Gastroesophageal sphincter (tissue), 4 donors: ENCODE data around the gene IPO13. TPM values are rescaled to one million over a fixed set of nuclear protein-coding genes. Genes with fewer than 3 reads are reported as not detected.

ENCODE experiments used
- ATAC-seq: fragments of 150-250 bp; one replicate; pipeline ENCODE4 v1.9.1; 2016; ENCODE audit warnings: mild to moderate bottlenecking, moderate library complexity
- H3K27ac ChIP-seq, 4 donors: fragments of 200-600 bp; sonication (generic) in 3 of 4; 1 replicate in 3 of 4; 2 replicates in 1 of 4; pipeline ENCODE4 v1.5.1; 2016 to 2019
- H3K27me3 ChIP-seq: fragments of 200-600 bp; sonication (generic); one replicate; pipeline ENCODE4 v1.5.1; 2019
- H3K36me3 ChIP-seq, 2 donors: fragments of 200-600 bp; sonication (generic); one replicate each; pipeline ENCODE4 v1.5.1; 2019; ENCODE audit warnings: control low read depth in 1 of 2
- H3K4me1 ChIP-seq, 3 donors: fragments of 200-600 bp; sonication (generic); 1 replicate in 2 of 3; 2 replicates in 1 of 3; pipeline ENCODE4 v1.5.1; 2016 to 2019; ENCODE audit warnings: control low read depth in 2 of 3
- H3K4me3 ChIP-seq, 2 donors: fragments of 200-600 bp; sonication (generic); one replicate each; pipeline ENCODE4 v1.5.1; 2019; ENCODE audit warnings: mild to moderate bottlenecking in 1 of 2, moderate library complexity in 1 of 2
- H3K9me3 ChIP-seq, 3 donors: fragments of 200-600 bp; sonication (generic); one replicate each; pipeline ENCODE4 v1.5.1; 2017 to 2019; ENCODE audit warnings: control low read depth in 2 of 3
- EP300 ChIP-seq: sonication (generic); formaldehyde crosslinking; IDR thresholded peaks from one replicate; pipeline ENCODE4 v1.6.1; 2017; ENCODE audit warnings: antibody characterized with exemption, mild to moderate bottlenecking
- POLR2A ChIP-seq, 2 donors: fragments of 450-650 bp; IDR thresholded peaks; one replicate each; pipeline ENCODE4 v1.6.1; 2017; ENCODE audit warnings: antibody characterized with exemption in 2 of 2, mild to moderate bottlenecking in 2 of 2, moderate library complexity in 1 of 2
- POLR2AphosphoS5 ChIP-seq: sonication (generic); formaldehyde crosslinking; IDR thresholded peaks from one replicate; pipeline ENCODE4 v1.6.1; 2017; ENCODE audit warnings: antibody characterized with exemption
- WGBS, 2 donors: methylation state at CpG; one replicate each; pipeline ENCODE4 v1.1.5; 2018; ENCODE audit warnings: low coverage in 1 of 2; 5-methylcytosine and 5-hydroxymethylcytosine counted together
- total RNA-seq, 4 donors: library from RNA; depleted of rRNA; stranded (reverse); fragments of >200 nt; gene quantifications; one replicate each; pipeline ENCODE4 v1.1.0, GENCODE V29; 2016
- TF ChIP-seq, protein P1 (sequence below), 4 experiments: fragments of 200-600 bp in 2 of 4; fragments of 450-650 bp in 2 of 4; sonication (generic) in 1 of 4; IDR thresholded peaks; one replicate each; pipeline ENCODE4 v1.5.1; 2017 to 2019; ENCODE audit warnings: antibody characterized with exemption in 4 of 4, mild to moderate bottlenecking in 2 of 4, moderate library complexity in 2 of 4

Gene IPO13
- total RNA-seq, 4 donors from 2014 or later = 21.8 to 44.5 (median 24.2) TPM

DNA sequence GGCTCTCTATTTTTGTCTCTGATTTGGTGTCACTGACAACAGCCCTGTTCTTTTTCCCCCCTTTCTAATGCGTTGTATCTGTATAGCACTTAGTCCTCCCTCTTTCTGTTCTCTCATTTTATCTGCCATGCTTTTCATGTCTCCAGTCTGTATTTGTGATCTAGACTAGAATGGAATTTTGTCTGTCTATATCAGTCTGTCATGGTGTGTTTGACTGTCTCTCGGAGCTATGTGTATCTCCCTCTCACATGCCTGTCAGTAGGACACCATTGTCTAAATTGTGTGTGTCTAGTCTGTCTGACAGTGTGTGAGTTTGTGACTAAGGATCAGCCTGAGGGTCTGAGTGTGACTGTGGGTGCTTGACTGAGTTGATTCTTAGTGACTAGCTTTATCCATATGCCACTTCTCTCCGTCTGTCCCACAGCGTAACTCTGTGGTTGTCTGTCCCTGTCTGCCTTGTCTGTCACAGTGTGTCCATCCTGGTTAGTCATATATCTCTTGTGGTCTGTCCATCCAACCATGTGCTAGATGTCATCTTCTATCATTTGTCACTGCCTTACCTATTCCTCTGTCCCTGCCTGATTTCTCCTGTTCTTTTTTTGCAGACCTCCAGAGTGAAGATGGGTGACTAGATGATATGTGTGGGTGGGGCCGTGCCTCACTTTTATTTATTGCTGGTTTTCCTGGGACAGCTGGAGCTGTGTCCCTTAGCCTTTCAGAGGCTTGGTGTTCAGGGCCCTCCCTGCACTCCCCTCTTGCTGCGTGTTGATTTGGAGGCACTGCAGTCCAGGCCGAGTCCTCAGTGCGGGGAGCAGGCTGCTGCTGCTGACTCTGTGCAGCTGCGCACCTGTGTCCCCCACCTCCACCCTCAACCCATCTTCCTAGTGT lies 30.9 kb downstream of the IPO13 start:
- Histone ChIP-seq H3K4me3 (no peak overlapping the region), H3K4me1 (peaks cover 4 to 64% (median 37%) of the 10 kb centered on the region in 3 donors), H3K36me3 (peaks cover 0 to 39% of the 10 kb centered on the region in 2 donors), H3K27me3 (no peaks in the 10 kb centered on the region), H3K9me3 (no peaks in the 10 kb centered on the region), H3K27ac (no peak overlapping the region)
- TF ChIP-seq POLR2AphosphoS5 (no peak), POLR2A (IDR thresholded peaks at IDR 0.05) (no peak), EP300 (no peak)
- TF ChIP-seq, protein P1, sequence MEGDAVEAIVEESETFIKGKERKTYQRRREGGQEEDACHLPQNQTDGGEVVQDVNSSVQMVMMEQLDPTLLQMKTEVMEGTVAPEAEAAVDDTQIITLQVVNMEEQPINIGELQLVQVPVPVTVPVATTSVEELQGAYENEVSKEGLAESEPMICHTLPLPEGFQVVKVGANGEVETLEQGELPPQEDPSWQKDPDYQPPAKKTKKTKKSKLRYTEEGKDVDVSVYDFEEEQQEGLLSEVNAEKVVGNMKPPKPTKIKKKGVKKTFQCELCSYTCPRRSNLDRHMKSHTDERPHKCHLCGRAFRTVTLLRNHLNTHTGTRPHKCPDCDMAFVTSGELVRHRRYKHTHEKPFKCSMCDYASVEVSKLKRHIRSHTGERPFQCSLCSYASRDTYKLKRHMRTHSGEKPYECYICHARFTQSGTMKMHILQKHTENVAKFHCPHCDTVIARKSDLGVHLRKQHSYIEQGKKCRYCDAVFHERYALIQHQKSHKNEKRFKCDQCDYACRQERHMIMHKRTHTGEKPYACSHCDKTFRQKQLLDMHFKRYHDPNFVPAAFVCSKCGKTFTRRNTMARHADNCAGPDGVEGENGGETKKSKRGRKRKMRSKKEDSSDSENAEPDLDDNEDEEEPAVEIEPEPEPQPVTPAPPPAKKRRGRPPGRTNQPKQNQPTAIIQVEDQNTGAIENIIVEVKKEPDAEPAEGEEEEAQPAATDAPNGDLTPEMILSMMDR (IDR thresholded peaks at IDR 0.05) = no peak
- 53 to 75% methylated on average over 2 to 9 of the region's 9 CpGs for WGBS, 2 donors
- ATAC-seq = no peak

DNA sequence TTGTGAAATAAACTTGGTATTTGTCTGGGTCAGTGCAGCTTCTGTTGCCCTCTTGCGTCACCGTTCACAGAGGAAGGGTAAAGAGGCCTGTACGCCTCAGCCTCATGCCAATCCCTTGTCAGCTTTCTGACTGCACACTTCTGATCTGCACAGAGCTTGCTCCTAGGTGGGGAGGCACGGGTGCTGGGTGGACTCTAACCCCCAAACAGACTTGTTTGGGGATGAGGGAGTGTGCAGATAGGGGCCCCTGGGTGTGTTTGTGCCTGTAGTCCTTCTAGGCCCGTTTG lies 31.5 kb downstream of the IPO13 start:
- no CpG with 5 or more reads among the region's 5 CpGs for WGBS, 2 donors
- Histone ChIP-seq H3K4me3 (no peak overlapping the region), H3K27ac (peak overlapping the region in 1 of 4 donors; percentile 33), H3K4me1 (peaks cover 4 to 64% (median 37%) of the 10 kb centered on the region in 3 donors), H3K36me3 (peaks cover 0 to 37% of the 10 kb centered on the region in 2 donors), H3K27me3 (no peaks in the 10 kb centered on the region), H3K9me3 (no peaks in the 10 kb centered on the region)
- ATAC-seq = no peak
- TF ChIP-seq, protein P1 (IDR thresholded peaks at IDR 0.05) = no peak
- TF ChIP-seq POLR2A (IDR thresholded peaks at IDR 0.05) (no peak), POLR2AphosphoS5 (no peak), EP300 (no peak)

DNA sequence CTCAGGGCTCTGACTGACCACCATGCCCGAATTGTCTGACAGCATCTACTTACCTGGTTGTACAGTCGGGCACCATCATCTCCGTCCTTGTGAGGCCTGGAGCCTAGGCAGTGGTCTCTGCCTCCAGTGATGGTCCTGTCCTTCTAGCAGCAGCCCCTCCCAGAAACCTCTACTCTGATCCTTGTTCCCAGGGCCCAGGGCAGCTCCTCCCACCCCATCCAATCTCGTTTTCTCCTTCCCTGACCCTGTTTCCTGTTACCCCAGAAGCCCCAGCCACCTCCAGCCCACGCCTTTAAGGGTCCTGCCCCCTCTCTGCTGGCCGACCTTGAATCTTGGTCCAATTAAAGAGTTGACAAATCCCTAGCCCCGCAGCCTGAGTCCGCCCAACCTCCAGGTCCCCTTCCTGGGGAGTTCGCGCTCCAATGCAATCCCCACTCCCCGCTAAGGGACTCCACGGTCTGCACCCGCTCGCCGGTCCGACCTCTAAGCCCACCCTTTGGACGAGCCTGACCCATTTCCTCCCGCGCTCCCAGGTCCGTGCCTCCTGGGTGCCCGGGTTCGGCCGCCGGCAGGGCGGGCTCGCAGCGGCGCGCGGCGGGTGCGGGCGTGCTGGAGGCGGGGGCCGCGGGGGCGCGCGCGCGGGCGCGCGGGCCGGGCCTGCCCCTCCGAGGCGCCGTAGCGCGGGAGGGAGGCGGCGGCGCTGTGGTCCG lies 32.0 kb downstream of the IPO13 start, which contains the start of gene B4GALT2:
B4GALT2 (plus strand) TSS at position 660 of the 710 bp plus-strand sequence. CDS start 1,951 bp downstream, outside the sequence.
- H3K27me3 ChIP-seq = no peaks in the 10 kb centered on the region
- ATAC-seq = peak; percentile 35
- H3K4me3 ChIP-seq = peak within 1 kb of the TSS; percentile 77 to 88
- WGBS, 2 donors = 3 to 10% methylated on average over 8 to 11 of the region's 54 CpGs
- no peaks in the 10 kb centered on the region for H3K9me3 ChIP-seq
- H3K27ac ChIP-seq = peak within 1 kb of the TSS in 3 of 4 donors; percentile 54 to 80 (median 67)
- H3K4me1 ChIP-seq = peaks cover 4 to 63% (median 37%) of the 10 kb centered on the region in 3 donors
- H3K36me3 ChIP-seq = peaks cover 0 to 40% of the 10 kb centered on the region in 2 donors
- TF ChIP-seq POLR2A (IDR thresholded peaks at IDR 0.05) (no peak), EP300 (no peak), POLR2AphosphoS5 (no peak)

DNA sequence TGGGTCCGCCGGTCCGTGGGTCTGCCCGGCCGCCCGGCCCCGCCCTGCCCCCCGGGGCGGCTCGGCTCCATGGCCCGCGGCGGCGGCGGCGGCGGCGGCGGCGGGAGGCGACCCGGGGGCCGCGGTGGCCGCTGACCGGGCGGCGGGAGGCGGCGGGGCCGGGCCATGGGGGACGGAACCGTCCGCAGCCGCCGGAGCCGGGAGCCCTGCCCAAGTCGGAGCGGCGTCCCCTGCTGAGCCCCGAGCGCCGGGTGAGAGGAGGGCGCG lies 32.4 kb downstream of the IPO13 start:
- Histone ChIP-seq H3K27me3 (no peaks in the 10 kb centered on the region), H3K9me3 (no peaks in the 10 kb centered on the region), H3K4me3 (peak overlapping the region; percentile 77 to 88), H3K27ac (peak overlapping the region in 3 of 4 donors; percentile 54 to 80 (median 67)), H3K36me3 (peaks cover 0 to 44% of the 10 kb centered on the region in 2 donors), H3K4me1 (peaks cover 4 to 58% (median 37%) of the 10 kb centered on the region in 3 donors)
- TF ChIP-seq, protein P1 (IDR thresholded peaks at IDR 0.05) = no peak
- TF ChIP-seq POLR2AphosphoS5 (no peak), EP300 (no peak), POLR2A (IDR thresholded peaks at IDR 0.05) (no peak)
- WGBS, 2 donors = no CpG with 5 or more reads among the region's 45 CpGs
- peak; percentile 6 for ATAC-seq

DNA sequence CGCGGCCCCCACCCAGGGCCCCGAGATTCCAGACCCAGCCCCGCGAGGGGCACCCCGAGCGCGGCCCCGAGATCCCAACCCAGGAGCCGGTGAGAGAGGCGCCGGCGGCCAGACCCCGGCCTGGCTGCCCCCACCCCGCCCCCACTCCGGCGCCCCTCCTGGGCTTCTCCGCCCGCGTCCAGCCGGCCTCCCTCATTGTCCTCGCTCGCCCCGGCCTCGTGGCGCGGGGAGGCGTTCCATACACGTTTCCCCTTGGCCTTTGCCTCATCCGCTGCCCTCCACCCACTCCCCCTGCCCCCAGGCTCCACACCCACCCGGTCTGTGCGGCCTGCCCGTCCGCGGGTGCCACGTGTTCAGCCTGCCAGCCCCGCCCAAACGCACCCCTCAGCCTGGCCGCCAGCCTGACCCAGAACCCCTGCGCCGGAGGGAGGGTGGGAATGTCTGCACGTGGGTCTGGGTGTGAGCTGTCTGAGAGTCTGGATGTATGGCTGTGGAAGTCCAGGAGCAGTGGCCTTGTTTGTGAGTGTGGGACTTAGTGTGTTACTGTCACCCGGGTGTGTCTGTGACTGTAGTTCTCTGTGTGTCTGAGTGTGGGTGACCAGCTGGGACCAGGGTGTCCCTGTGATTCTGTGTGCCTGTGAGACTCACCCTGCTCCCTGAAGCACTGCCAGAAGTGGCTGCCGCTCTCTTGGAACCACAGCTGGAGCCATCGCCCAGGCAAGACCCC lies 32.9 kb downstream of the IPO13 start:
- H3K4me1 ChIP-seq = peaks cover 4 to 56% (median 37%) of the 10 kb centered on the region in 3 donors
- 0% methylated on average over 2 of the region's 45 CpGs; no CpG with 5 or more reads in 1 of the 2 donors for WGBS, 2 donors
- H3K27me3 ChIP-seq = no peaks in the 10 kb centered on the region
- no peak for TF ChIP-seq POLR2AphosphoS5
- TF ChIP-seq, protein P1 (IDR thresholded peaks at IDR 0.05) = no peak
- H3K36me3 ChIP-seq = peaks cover 0 to 49% of the 10 kb centered on the region in 2 donors
- no peaks in the 10 kb centered on the region for H3K9me3 ChIP-seq
- peak; percentile 11 for ATAC-seq
- peak overlapping the region; percentile 77 to 88 for H3K4me3 ChIP-seq
- H3K27ac ChIP-seq = peak overlapping the region in 3 of 4 donors; percentile 54 to 80 (median 67)
